ENCODE measurements around the gene MRPL40. TPM values are rescaled to one million over a fixed set of nuclear protein-coding genes. Genes with fewer than 3 reads are reported as not detected.
A peak's percentile ranks its signal among the peaks of the same experiment; 100 is the strongest.

Gene MRPL40
- total and polyA plus RNA-seq, 2 of the 13 experiments (the other 11 are each of a cell fraction or from before 2014, with no cell fraction given) = 42.7 to 79.7 TPM

GRCh38 chr22:19430890-19431541 is 1.3 kb upstream of the MRPL40 start (continued):
- TF ChIP-seq, protein P1, sequence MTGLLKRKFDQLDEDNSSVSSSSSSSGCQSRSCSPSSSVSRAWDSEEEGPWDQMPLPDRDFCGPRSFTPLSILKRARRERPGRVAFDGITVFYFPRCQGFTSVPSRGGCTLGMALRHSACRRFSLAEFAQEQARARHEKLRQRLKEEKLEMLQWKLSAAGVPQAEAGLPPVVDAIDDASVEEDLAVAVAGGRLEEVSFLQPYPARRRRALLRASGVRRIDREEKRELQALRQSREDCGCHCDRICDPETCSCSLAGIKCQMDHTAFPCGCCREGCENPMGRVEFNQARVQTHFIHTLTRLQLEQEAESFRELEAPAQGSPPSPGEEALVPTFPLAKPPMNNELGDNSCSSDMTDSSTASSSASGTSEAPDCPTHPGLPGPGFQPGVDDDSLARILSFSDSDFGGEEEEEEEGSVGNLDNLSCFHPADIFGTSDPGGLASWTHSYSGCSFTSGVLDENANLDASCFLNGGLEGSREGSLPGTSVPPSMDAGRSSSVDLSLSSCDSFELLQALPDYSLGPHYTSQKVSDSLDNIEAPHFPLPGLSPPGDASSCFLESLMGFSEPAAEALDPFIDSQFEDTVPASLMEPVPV (CRISPR knock-in tag; IDR thresholded peaks at IDR 0.05) = peak; percentile 79; the same call in 1 of the 2 replicates
- TF ChIP-seq ZNF33A (CRISPR knock-in tag; IDR thresholded peaks at IDR 0.05; ENCODE audit: borderline replicate concordance) = 0 out of 2 replicates have a peak, but pooled peaks have one; percentile 41
- TF ChIP-seq CSRNP2 (CRISPR knock-in tag; conservative IDR thresholded peaks at IDR 0.05; ENCODE audit: low read depth) = no peak
- TF ChIP-seq ZSCAN30 (CRISPR knock-in tag; IDR thresholded peaks at IDR 0.05) = no peak
- no peak for TF ChIP-seq PHF5A (CRISPR knock-in tag; IDR thresholded peaks at IDR 0.05; ENCODE audit: low read depth, unreplicated experiment)
- 0 out of 2 replicates have a peak, but pooled peaks have one; percentile 25 for TF ChIP-seq CHCHD3 (CRISPR knock-in tag; IDR thresholded peaks at IDR 0.05)
- 0 out of 2 replicates have a peak, but pooled peaks have one; percentile 30 for TF ChIP-seq ELF3 (CRISPR knock-in tag; IDR thresholded peaks at IDR 0.05)
- no peak for TF ChIP-seq HOXA9 (CRISPR knock-in tag; IDR thresholded peaks at IDR 0.05; ENCODE audit: borderline replicate concordance)
- TF ChIP-seq HNRNPUL1 (IDR thresholded peaks at IDR 0.05; ENCODE audit: low read depth, low read length) = no peak
- peak; percentile 3 for TF ChIP-seq ZEB1 (IDR thresholded peaks at IDR 0.05; ENCODE audit: insufficient replicate concordance, low read depth)
- TF ChIP-seq ZNF343 (CRISPR knock-in tag; IDR thresholded peaks at IDR 0.05) = peak; percentile 2; the same call in 1 of the 2 replicates
- no peak for TF ChIP-seq TCF12 (IDR thresholded peaks at IDR 0.05)
- no peak for TF ChIP-seq TCF12 (CRISPR knock-in tag; IDR thresholded peaks at IDR 0.05)
- TF ChIP-seq RAD51 (IDR thresholded peaks at IDR 0.05; ENCODE audit: borderline replicate concordance) = no peak
- TF ChIP-seq MTA3 (CRISPR knock-in tag; IDR thresholded peaks at IDR 0.05) = no peak
- TF ChIP-seq, protein P2, sequence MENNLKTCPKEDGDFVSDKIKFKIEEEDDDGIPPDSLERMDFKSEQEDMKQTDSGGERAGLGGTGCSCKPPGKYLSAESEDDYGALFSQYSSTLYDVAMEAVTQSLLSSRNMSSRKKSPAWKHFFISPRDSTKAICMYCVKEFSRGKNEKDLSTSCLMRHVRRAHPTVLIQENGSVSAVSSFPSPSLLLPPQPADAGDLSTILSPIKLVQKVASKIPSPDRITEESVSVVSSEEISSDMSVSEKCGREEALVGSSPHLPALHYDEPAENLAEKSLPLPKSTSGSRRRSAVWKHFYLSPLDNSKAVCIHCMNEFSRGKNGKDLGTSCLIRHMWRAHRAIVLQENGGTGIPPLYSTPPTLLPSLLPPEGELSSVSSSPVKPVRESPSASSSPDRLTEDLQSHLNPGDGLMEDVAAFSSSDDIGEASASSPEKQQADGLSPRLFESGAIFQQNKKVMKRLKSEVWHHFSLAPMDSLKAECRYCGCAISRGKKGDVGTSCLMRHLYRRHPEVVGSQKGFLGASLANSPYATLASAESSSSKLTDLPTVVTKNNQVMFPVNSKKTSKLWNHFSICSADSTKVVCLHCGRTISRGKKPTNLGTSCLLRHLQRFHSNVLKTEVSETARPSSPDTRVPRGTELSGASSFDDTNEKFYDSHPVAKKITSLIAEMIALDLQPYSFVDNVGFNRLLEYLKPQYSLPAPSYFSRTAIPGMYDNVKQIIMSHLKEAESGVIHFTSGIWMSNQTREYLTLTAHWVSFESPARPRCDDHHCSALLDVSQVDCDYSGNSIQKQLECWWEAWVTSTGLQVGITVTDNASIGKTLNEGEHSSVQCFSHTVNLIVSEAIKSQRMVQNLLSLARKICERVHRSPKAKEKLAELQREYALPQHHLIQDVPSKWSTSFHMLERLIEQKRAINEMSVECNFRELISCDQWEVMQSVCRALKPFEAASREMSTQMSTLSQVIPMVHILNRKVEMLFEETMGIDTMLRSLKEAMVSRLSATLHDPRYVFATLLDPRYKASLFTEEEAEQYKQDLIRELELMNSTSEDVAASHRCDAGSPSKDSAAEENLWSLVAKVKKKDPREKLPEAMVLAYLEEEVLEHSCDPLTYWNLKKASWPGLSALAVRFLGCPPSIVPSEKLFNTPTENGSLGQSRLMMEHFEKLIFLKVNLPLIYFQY (CRISPR knock-in tag; IDR thresholded peaks at IDR 0.05; ENCODE audit: borderline replicate concordance) = 0 out of 2 replicates have a peak, but pooled peaks have one; percentile 2
- TF ChIP-seq, protein P3, sequence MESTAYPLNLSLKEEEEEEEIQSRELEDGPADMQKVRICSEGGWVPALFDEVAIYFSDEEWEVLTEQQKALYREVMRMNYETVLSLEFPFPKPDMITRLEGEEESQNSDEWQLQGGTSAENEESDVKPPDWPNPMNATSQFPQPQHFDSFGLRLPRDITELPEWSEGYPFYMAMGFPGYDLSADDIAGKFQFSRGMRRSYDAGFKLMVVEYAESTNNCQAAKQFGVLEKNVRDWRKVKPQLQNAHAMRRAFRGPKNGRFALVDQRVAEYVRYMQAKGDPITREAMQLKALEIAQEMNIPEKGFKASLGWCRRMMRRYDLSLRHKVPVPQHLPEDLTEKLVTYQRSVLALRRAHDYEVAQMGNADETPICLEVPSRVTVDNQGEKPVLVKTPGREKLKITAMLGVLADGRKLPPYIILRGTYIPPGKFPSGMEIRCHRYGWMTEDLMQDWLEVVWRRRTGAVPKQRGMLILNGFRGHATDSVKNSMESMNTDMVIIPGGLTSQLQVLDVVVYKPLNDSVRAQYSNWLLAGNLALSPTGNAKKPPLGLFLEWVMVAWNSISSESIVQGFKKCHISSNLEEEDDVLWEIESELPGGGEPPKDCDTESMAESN (CRISPR knock-in tag; conservative IDR thresholded peaks at IDR 0.05) = peak; percentile 69; the same call in 1 of the 2 replicates
- TF ChIP-seq ZNF10 (CRISPR knock-in tag; IDR thresholded peaks at IDR 0.05; ENCODE audit: borderline replicate concordance, low read depth) = no peak
